HG02981 (cell line): Measurements from ENCODE around the gene GALNT13.

Experiments
- ATAC-seq: cut with Tn5 transposase; IDR thresholded peaks from one replicate; pipeline ENCODE4 v1.9.1; 2021; ENCODE audit warnings: mild to moderate bottlenecking, moderate library complexity; ENCODE audit not compliant: unreplicated experiment

The GALNT13 gene

DNA sequence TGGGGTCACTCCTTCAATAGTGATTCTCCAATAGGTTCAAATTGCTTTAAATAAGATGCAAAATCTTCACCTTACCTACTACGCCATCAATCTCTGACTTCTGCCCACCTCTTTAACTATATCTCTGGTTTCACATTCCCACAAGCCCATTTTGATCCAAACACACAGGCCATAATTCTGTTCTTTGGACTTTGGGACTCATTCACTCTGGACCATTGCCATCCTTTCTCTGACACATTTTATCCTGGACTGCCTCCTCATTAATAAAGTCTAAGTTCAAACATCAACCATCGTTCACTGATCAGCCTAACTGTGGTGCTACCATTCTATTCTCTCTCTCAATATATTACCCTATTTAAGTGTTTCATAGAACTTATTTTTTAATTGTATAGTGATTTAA is 332.2 kb downstream of the GALNT13 start:
- no peak for ATAC-seq

DNA sequence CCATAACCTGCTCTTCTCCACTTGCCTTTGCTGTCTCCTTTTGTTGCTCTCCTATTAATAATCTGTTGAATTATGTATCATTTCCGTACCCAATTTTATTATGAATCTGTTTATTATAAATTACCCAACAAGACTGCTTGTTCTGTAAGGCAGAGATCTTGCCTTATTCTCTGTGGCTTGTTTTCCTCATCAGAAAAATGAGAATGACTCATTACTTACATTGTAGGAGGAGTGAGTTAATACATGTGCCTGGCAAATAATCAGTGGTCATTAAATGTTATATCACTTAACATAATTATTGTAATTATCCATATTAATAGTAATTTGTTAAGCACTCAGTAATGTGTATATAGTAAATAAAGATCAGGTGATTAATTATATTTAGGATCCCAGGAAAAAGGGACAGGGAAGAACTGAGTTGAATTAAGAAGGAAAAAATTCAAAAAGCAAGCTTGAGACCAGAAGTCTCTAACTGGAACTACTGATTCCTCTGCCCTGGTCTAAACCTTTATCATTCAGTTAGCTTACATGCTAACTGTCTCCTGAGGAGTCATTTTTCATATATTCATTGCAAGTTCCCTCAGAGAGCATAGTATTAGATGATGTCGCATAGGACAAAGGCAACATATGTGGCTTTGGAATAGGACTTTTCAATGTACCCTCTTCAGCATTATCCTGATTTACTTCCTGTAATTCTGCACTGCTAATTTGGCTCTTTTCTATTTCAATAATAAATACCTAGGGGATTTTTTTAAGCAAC is 335.7 kb downstream of the GALNT13 start:
- ATAC-seq, result no peak

DNA sequence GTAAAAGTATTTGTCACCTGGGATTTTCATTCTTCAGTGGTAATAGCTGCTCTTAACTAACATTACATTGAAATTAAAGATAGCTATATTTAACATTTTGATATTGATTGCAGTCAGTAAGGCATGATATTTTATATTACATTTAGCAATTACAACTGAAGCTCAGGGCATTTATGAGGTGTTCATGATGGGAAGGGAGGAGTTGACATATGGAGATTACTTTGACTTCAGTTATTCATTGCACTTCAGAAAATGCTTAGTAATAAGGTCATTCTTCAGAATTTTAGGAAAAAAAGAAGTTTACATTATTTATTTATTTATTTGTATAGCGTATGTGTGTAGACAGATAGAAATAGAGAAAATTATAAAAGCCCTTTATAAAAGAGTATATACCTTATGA is 352.0 kb downstream of the GALNT13 start:
- ATAC-seq, result no peak

DNA sequence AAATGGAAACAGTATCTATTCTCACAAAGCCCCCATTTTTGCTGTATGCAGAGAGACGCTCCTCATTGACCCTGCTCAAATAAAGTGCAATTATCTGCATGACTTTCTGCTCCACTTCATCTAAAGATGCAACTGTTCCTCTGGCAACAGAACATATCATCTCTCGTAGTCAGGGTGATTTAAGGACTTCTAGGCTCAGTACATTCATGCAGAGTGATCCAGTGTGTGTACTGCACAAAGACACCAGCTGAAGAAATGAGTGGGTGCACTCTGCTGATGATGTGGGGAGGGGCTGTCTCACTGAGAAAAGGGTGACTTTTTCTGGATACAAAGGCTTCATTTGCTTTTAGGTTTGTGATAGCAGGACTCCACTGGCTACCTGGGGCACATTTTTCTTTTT is 355.2 kb downstream of the GALNT13 start:
- no peak for ATAC-seq

GRCh38 chr2:154228566-154229280 is 357.0 kb downstream of the GALNT13 start:
- no peak for ATAC-seq

GRCh38 chr2:154229966-154230365 is 358.2 kb downstream of the GALNT13 start:
- ATAC-seq, result no peak

DNA sequence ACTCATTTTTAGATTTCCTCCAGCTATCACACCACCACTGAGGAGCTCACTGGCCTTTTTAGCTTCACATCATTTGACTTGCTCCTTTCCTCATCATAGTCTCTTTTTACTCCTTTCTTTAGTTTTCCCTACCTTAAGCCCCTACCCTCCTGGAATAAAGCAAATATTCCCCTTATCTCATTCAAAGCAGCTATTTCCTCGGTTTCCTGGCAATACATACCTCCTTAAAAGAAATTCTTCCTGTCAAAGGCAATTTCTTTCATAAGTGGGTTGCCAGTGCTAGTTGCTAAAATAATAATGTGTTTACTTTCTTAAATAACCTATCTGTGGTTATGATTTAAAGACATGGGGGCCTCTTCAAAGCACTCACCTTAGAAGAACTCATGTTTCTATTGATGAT is 359.3 kb downstream of the GALNT13 start:
- no peak for ATAC-seq

GRCh38 chr2:154233231-154233630 is 361.5 kb downstream of the GALNT13 start:
- ATAC-seq, result no peak

GRCh38 chr2:154238252-154238651 is 366.5 kb downstream of the GALNT13 start:
- no peak for ATAC-seq

GRCh38 chr2:154240316-154240715 is 368.6 kb downstream of the GALNT13 start:
- no peak for ATAC-seq

- no peak for ATAC-seq
Observed at GRCh38 chr2:154240921-154241379, 369.2 kb downstream of the GALNT13 start.

DNA sequence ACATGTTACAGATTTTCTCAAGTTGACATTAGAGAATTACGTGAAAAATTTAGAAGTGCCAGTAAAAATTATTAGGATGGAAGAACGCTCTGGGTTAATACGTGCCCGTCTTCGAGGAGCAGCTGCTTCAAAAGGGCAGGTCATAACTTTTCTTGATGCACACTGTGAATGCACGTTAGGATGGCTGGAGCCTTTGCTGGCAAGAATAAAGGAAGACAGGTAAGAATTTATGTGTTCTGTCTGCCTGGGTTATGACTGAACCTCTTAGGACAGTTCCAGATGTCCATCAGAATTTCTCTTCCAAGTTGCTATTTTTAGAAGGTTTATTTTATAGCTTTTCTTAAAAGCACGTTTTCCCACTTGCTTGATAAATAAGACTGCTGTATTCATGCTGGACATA is 371.0 kb downstream of the GALNT13 start:
- ATAC-seq, result no peak

DNA sequence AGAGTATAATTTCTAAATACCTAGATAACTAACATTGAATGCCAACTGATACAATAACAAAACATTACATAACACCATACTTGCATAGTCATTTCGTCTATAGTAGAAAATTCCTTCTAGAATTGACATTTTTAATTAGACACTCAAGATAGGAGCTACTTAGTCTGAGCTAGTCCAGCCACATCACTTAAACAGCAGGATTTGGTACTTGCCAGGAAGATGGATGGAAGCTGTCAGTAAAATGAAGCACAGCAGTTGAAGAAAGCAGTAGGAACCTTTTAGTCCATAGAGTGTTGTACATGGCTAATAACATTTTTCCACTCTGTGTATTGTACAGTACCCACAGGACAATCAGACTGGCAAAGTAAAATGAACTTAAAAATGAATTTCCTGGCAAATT is 372.0 kb downstream of the GALNT13 start:
- ATAC-seq, result no peak

- no peak for ATAC-seq
Observed at GRCh38 chr2:154244932-154245331, 373.2 kb downstream of the GALNT13 start.

DNA sequence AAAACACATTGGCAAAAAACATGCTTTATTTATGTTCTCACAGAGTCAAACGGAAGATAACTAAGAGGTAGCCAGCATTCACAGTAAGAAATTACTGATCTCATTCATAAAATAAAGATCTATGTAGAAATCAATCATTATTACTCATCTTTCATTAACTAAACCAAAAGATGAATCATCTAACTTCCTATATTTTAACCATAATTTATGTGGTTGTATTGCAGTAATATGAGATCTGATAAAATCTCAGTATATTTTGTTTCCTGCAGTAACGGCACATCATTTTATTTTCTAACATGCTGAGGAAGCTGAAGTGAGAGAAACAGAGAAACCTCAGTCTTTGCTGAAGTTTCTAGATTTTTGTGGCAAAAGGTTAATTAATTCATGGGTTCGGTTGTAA is 375.8 kb downstream of the GALNT13 start:
- no peak for ATAC-seq

- no peak for ATAC-seq
Observed at GRCh38 chr2:154256136-154256535, 384.4 kb downstream of the GALNT13 start.

DNA sequence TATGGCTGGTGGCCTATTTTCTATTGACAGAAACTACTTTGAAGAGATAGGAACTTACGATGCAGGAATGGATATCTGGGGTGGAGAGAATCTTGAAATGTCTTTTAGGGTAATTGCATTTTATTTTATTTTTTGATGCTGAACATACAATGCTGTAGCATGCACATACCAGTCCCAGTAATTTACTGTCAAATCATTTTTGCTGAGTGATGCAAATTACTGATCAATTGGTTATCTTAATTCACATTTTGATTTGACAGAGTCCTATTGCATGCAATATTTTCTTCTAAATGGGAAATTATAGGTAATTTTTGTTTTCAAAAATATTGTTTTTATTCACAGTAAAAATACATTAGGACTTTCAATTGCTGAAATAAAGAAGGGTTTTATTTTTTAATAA is 387.3 kb downstream of the GALNT13 start:
- ATAC-seq, result no peak

DNA sequence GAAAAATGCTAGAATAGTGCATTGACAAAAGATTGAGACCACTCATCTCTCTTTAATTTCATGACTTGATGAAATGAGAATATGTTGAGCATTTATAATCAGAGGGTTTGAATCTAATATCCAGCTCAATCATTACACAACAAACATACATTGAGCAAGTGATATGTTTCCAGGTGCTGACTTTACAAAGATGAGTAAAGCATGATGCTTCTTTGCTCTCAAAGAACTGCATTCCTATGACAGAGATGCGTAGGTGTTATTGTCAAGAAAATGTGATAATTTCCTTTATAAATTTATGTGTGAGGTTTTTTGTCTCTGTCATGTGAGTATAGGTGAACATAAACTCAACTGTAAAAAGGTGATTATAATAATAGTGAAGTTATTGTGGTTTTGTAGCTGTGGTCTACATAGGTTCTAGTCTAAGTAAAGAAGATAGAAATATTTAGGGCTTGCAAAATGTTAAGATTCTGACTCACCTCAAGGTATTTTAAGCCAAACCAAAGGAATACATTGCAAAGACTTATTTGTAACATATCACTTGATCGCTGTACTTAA is 389.8 kb downstream of the GALNT13 start:
- ATAC-seq, result no peak

- no peak for ATAC-seq
Observed at GRCh38 chr2:154263206-154263605, 391.5 kb downstream of the GALNT13 start.

DNA sequence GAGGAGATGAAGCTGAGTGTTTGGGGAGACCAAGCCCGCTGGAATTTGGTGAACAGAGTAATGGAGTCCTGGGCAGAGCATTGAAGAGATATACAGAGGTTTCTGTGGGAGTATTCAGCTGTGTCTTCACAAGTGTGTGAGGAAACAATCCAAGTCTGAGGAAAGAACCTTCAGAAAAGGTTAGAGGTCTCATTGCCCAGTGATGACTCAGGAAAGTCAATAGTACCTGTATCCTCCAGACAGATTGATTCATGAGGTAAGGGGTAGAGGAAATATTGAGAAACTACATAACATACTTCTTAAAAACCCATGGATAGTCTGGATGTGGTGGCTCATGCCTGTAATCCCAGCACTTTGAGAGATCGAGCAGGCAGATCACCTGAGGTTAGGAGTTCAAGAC is 392.3 kb downstream of the GALNT13 start:
- no peak for ATAC-seq

GRCh38 chr2:154267983-154268382 is 396.3 kb downstream of the GALNT13 start:
- ATAC-seq, result no peak

DNA sequence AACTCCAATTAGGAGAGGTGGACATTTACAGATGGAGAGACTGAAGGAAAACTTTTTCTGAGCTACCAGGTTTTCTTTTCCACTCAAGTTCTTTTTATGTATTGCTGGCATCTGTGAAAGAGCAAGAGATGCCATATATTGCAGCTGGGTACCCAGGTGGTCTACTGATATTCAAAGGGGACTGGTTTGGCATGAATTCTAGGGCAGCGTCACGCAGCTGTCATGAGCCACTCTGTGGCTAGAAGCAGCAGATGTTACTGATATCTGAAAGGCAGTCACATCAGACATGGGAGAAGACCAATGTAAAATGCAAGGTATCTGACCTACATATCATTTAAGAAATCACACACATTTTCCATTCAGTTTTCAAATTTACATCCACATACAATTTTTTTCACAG is 408.8 kb downstream of the GALNT13 start:
- no peak for ATAC-seq
